SK-N-SH treated with all-trans-retinoic acid at 6 μM for 48 hours (cell line): Measurements from ENCODE around the gene HPS1.

ENCODE experiments used
- ATAC-seq: fragments of 200-7000 bp; cut with Tn5 transposase; 3 replicates; pipeline ENCODE4 v1.9.1; 2020; ENCODE audit warnings: mild to moderate bottlenecking, moderate library complexity
- ARNTL ChIP-seq: fragments of 450-650 bp; formaldehyde crosslinking; IDR thresholded peaks from 2 replicates; pipeline ENCODE4 v1.5.0; 2020; ENCODE audit warnings: low read depth, mild to moderate bottlenecking, moderate library complexity, borderline replicate concordance
- BACH2 ChIP-seq: fragments of 250-450 bp; sonication (Bioruptor Pico); IDR thresholded peaks from 2 replicates; pipeline ENCODE4 v1.9.0; 2021; ENCODE audit warnings: mild to moderate bottlenecking, borderline replicate concordance
- CSDC2 ChIP-seq: fragments of 250-450 bp; sonication (Bioruptor Pico); IDR thresholded peaks from 2 replicates; pipeline ENCODE4 v1.5.0; 2020; ENCODE audit warnings: mild to moderate bottlenecking, moderate library complexity
- ISL1 ChIP-seq: fragments of 250-450 bp; sonication (Bioruptor Pico); IDR thresholded peaks from 2 replicates; pipeline ENCODE4 v2.1.2; 2022; ENCODE audit warnings: mild to moderate bottlenecking, moderate library complexity
- PPARA ChIP-seq: fragments of 250-450 bp; sonication (Bioruptor Pico); IDR thresholded peaks from 2 replicates; pipeline ENCODE4 v1.5.0; 2020; ENCODE audit warnings: mild to moderate bottlenecking, borderline replicate concordance
- SNAI2 ChIP-seq: fragments of 250-450 bp; sonication (Bioruptor Pico); IDR thresholded peaks from 2 replicates; pipeline ENCODE4 v1.5.0; 2020; ENCODE audit warnings: mild to moderate bottlenecking, moderate library complexity
- TCF4 ChIP-seq: fragments of 250-450 bp; sonication (Bioruptor Pico); IDR thresholded peaks from 2 replicates; pipeline ENCODE4 v1.8.0; 2021; ENCODE audit warnings: mild to moderate bottlenecking, moderate library complexity, borderline replicate concordance
- TOX ChIP-seq: fragments of 250-450 bp; sonication (Bioruptor Pico); IDR thresholded peaks from 2 replicates; pipeline ENCODE4 v1.8.0; 2021; ENCODE audit warnings: mild to moderate bottlenecking, moderate library complexity, borderline replicate concordance
- ZC3H10 ChIP-seq: fragments of 250-450 bp; sonication (Bioruptor Pico); IDR thresholded peaks from 2 replicates; pipeline ENCODE4 v1.5.1; 2021; ENCODE audit warnings: mild to moderate bottlenecking, moderate library complexity
- ZFP3 ChIP-seq: fragments of 250-450 bp; sonication (Bioruptor Pico); IDR thresholded peaks from 2 replicates; pipeline ENCODE4 v1.5.0; 2020; ENCODE audit warnings: mild to moderate bottlenecking, moderate library complexity
- ZNF565 ChIP-seq: fragments of 450-650 bp; formaldehyde crosslinking; conservative IDR thresholded peaks from 2 replicates; pipeline ENCODE4 v1.5.0; 2020; ENCODE audit warnings: low read depth, mild to moderate bottlenecking, moderate library complexity
- ZNF70 ChIP-seq: fragments of 450-650 bp; formaldehyde crosslinking; IDR thresholded peaks from 2 replicates; pipeline ENCODE4 v1.5.0; 2020; ENCODE audit warnings: mild to moderate bottlenecking, moderate library complexity
- ZNF8 ChIP-seq: fragments of 450-650 bp; formaldehyde crosslinking; IDR thresholded peaks from 2 replicates; pipeline ENCODE4 v1.5.0; 2020; ENCODE audit warnings: mild to moderate bottlenecking, moderate library complexity
- TF ChIP-seq, protein P1 (sequence below): fragments of 250-450 bp; sonication (Bioruptor Pico); IDR thresholded peaks from 2 replicates; pipeline ENCODE4 v1.8.0; 2020; ENCODE audit warnings: mild to moderate bottlenecking, moderate library complexity, borderline replicate concordance
- TF ChIP-seq, protein P2 (sequence below): fragments of 250-450 bp; sonication (Bioruptor Pico); IDR thresholded peaks from 2 replicates; pipeline ENCODE4 v1.5.1; 2020; ENCODE audit warnings: low read depth, mild to moderate bottlenecking, moderate library complexity
- TF ChIP-seq, protein P3 (sequence below): fragments of 250-450 bp; sonication (Bioruptor Pico); IDR thresholded peaks from 2 replicates; pipeline ENCODE4 v1.5.0; 2020; ENCODE audit warnings: mild to moderate bottlenecking, moderate library complexity
- TF ChIP-seq, protein P4 (sequence below): fragments of 250-450 bp; sonication (Bioruptor Pico); IDR thresholded peaks from 2 replicates; pipeline ENCODE4 v1.8.0; 2021; ENCODE audit warnings: low read depth, mild to moderate bottlenecking, moderate library complexity, borderline replicate concordance
- TF ChIP-seq, protein P5 (sequence below): fragments of 250-450 bp; sonication (Bioruptor Pico); IDR thresholded peaks from 2 replicates; pipeline ENCODE4 v1.5.1; 2021; ENCODE audit warnings: mild to moderate bottlenecking, moderate library complexity

Gene HPS1

DNA sequence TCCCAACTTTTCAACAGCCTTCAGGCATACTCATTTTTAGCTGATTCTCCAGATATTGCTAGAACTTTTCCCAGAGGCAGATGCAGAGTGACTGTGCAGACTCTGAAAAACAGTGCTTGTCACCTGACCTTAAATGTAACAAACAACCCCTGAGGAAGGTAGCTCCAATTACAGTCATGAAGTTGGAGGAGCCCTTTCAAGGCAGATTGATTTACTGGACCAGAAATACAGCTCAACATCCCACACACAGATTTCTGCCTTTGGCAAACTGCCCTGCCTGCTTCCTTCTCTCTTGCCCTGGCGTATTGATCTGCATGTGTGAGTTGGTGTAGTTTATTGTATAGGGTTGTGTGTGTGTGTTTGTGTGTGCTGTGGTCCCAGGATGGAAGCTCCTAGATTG, 70.2 kb downstream of the HPS1 start:
- no peak for ATAC-seq
- TF ChIP-seq, protein P1, sequence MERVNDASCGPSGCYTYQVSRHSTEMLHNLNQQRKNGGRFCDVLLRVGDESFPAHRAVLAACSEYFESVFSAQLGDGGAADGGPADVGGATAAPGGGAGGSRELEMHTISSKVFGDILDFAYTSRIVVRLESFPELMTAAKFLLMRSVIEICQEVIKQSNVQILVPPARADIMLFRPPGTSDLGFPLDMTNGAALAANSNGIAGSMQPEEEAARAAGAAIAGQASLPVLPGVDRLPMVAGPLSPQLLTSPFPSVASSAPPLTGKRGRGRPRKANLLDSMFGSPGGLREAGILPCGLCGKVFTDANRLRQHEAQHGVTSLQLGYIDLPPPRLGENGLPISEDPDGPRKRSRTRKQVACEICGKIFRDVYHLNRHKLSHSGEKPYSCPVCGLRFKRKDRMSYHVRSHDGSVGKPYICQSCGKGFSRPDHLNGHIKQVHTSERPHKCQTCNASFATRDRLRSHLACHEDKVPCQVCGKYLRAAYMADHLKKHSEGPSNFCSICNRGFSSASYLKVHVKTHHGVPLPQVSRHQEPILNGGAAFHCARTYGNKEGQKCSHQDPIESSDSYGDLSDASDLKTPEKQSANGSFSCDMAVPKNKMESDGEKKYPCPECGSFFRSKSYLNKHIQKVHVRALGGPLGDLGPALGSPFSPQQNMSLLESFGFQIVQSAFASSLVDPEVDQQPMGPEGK (CRISPR knock-in tag) = no peak
- TF ChIP-seq, all 23 proteins: peak for 0

DNA sequence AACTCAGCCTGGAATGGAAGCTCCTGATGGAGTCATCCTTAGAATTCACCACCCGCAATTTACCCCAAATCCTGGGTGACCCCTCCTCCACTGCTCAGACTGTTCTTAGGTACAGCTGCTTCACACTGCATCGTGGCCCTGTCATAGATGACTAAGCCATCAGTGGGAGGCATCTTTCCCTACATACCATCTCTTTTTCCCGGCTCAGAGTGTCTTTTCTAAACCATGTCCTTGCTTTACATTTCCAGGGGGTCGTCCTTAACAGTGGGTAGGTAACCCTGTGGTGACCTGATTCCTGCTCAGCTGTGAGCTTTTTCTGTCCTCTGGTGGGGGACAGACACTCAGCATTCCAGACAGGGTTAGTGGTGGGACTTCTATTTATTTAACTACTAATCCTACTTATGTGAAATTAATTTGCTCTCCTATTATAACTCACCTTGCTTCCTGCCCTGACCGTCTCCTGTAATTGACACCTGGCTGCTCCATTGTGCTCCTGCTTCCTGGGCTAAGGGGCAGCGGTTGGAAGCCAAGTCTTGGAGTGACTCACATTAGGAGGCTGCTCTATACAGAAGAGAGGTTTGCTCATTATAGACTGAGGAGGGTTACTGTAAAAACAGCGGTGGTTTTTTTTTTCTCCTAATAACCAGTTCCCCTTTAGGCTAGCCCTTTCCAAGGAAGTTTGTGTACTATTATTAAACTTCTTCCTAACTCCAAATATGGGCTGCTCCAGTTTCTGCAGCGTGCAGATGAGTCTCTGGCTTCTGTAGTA, 72.3 kb downstream of the HPS1 start:
- TF ChIP-seq, protein P2, sequence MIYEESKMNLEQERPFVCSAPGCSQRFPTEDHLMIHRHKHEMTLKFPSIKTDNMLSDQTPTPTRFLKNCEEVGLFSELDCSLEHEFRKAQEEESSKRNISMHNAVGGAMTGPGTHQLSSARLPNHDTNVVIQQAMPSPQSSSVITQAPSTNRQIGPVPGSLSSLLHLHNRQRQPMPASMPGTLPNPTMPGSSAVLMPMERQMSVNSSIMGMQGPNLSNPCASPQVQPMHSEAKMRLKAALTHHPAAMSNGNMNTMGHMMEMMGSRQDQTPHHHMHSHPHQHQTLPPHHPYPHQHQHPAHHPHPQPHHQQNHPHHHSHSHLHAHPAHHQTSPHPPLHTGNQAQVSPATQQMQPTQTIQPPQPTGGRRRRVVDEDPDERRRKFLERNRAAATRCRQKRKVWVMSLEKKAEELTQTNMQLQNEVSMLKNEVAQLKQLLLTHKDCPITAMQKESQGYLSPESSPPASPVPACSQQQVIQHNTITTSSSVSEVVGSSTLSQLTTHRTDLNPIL (CRISPR knock-in tag) = no peak
- no peak for TF ChIP-seq ZFP3 (CRISPR knock-in tag)
- no peak for TF ChIP-seq BACH2 (CRISPR knock-in tag)
- TF ChIP-seq ZNF70 (CRISPR knock-in tag) = no peak
- TF ChIP-seq CSDC2 (CRISPR knock-in tag) = no peak
- TF ChIP-seq ZNF565 = no peak
- no peak for TF ChIP-seq TOX (CRISPR knock-in tag)
- no peak for TF ChIP-seq ISL1 (CRISPR knock-in tag)
- no peak for TF ChIP-seq PPARA (CRISPR knock-in tag)
- TF ChIP-seq, protein P3, sequence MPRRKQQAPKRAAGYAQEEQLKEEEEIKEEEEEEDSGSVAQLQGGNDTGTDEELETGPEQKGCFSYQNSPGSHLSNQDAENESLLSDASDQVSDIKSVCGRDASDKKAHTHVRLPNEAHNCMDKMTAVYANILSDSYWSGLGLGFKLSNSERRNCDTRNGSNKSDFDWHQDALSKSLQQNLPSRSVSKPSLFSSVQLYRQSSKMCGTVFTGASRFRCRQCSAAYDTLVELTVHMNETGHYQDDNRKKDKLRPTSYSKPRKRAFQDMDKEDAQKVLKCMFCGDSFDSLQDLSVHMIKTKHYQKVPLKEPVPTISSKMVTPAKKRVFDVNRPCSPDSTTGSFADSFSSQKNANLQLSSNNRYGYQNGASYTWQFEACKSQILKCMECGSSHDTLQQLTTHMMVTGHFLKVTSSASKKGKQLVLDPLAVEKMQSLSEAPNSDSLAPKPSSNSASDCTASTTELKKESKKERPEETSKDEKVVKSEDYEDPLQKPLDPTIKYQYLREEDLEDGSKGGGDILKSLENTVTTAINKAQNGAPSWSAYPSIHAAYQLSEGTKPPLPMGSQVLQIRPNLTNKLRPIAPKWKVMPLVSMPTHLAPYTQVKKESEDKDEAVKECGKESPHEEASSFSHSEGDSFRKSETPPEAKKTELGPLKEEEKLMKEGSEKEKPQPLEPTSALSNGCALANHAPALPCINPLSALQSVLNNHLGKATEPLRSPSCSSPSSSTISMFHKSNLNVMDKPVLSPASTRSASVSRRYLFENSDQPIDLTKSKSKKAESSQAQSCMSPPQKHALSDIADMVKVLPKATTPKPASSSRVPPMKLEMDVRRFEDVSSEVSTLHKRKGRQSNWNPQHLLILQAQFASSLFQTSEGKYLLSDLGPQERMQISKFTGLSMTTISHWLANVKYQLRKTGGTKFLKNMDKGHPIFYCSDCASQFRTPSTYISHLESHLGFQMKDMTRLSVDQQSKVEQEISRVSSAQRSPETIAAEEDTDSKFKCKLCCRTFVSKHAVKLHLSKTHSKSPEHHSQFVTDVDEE (CRISPR knock-in tag) = no peak
- TF ChIP-seq SNAI2 = no peak
- no peak for TF ChIP-seq ZNF8 (CRISPR knock-in tag)
- TF ChIP-seq, protein P1 (CRISPR knock-in tag) = no peak
- no peak for TF ChIP-seq ARNTL (CRISPR knock-in tag)
- TF ChIP-seq, protein P4, sequence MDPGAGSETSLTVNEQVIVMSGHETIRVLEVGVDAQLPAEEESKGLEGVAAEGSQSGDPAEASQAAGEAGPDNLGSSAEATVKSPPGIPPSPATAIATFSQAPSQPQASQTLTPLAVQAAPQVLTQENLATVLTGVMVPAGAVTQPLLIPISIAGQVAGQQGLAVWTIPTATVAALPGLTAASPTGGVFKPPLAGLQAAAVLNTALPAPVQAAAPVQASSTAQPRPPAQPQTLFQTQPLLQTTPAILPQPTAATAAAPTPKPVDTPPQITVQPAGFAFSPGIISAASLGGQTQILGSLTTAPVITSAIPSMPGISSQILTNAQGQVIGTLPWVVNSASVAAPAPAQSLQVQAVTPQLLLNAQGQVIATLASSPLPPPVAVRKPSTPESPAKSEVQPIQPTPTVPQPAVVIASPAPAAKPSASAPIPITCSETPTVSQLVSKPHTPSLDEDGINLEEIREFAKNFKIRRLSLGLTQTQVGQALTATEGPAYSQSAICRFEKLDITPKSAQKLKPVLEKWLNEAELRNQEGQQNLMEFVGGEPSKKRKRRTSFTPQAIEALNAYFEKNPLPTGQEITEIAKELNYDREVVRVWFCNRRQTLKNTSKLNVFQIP (CRISPR knock-in tag) = no peak
- TF ChIP-seq, protein P5, sequence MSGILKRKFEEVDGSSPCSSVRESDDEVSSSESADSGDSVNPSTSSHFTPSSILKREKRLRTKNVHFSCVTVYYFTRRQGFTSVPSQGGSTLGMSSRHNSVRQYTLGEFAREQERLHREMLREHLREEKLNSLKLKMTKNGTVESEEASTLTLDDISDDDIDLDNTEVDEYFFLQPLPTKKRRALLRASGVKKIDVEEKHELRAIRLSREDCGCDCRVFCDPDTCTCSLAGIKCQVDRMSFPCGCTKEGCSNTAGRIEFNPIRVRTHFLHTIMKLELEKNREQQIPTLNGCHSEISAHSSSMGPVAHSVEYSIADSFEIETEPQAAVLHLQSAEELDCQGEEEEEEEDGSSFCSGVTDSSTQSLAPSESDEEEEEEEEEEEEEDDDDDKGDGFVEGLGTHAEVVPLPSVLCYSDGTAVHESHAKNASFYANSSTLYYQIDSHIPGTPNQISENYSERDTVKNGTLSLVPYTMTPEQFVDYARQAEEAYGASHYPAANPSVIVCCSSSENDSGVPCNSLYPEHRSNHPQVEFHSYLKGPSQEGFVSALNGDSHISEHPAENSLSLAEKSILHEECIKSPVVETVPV (CRISPR knock-in tag) = no peak
- no peak for TF ChIP-seq TCF4
- TF ChIP-seq ZC3H10 (CRISPR knock-in tag) = no peak
- peak; percentile 86 for ATAC-seq
